ENCODE data around the gene PPP1R2C.

Gene PPP1R2C

GRCh38 chrX:42748067-42748850 is 29.7 kb downstream of the PPP1R2C start:
- no peak for DNase-seq (ENCODE audit: low read depth in 2 of 2)

GRCh38 chrX:42746606-42747005 is 31.4 kb downstream of the PPP1R2C start:
- DNase-seq (ENCODE audit: low read depth in 2 of 2): no peak

GRCh38 chrX:42740456-42740855 is 37.5 kb downstream of the PPP1R2C start:
- DNase-seq (ENCODE audit: low read depth in 2 of 2): no peak

GRCh38 chrX:42739741-42740140 is 38.2 kb downstream of the PPP1R2C start:
- no peak for DNase-seq (ENCODE audit: low read depth in 2 of 2)

- DNase-seq (ENCODE audit: low read depth in 2 of 2): no peak
Observed at GRCh38 chrX:42739258-42739657, 38.7 kb downstream of the PPP1R2C start.

- no peak for DNase-seq (ENCODE audit: low read depth in 2 of 2)
Observed at GRCh38 chrX:42738552-42738951, 39.4 kb downstream of the PPP1R2C start.

- no peak for DNase-seq (ENCODE audit: low read depth in 2 of 2)
Observed at GRCh38 chrX:42735250-42735649, 42.7 kb downstream of the PPP1R2C start.

- no peak for DNase-seq (ENCODE audit: low read depth in 2 of 2)
Observed at GRCh38 chrX:42732506-42732905, 45.5 kb downstream of the PPP1R2C start.
